Measurements from ENCODE around the gene NINL.

NINL gene

GRCh38 chr20:25493748-25494505 is 91.4 kb downstream of the NINL start:
- Histone ChIP-seq H3K4me3 (ENCODE audit: low read depth, low read length, poor library complexity, severe bottlenecking) (no peak overlapping the region), H3K4me2 (ENCODE audit: low read length) (no peak overlapping the region), H3K27me3 (ENCODE audit: insufficient read depth, low read length) (no peaks in the 10 kb centered on the region), H2AFZ (ENCODE audit: low read length) (no peak overlapping the region), H3K9ac (ENCODE audit: low read length) (no peak overlapping the region), H3K27ac (ENCODE audit: low read depth, low read length, poor library complexity, severe bottlenecking) (no peak overlapping the region), H3F3A (ENCODE audit: insufficient read depth, low read length) (no peaks in the 10 kb centered on the region), H4K20me1 (ENCODE audit: insufficient read depth, low read length) (no peaks in the 10 kb centered on the region), H3K36me3 (ENCODE audit: insufficient read depth, low read length) (no peaks in the 10 kb centered on the region), H3K9me2 (ENCODE audit: low read depth, low read length) (no peaks in the 10 kb centered on the region), H3K9me3 (ENCODE audit: low read length) (no peaks in the 10 kb centered on the region), H3K4me1 (ENCODE audit: insufficient read depth, low read length, severe bottlenecking) (no peaks in the 10 kb centered on the region), H3K79me2 (ENCODE audit: insufficient read depth, low read length) (no peaks in the 10 kb centered on the region)
- TF ChIP-seq CTCF (IDR thresholded peaks at IDR 0.05; ENCODE audit: low read length) (no peak), EZH2 (IDR thresholded peaks at IDR 0.05; ENCODE audit: borderline replicate concordance, low read length) (no peak)

GRCh38 chr20:25493137-25493536 is 92.2 kb downstream of the NINL start:
- no peak overlapping the region for H3K9ac ChIP-seq (ENCODE audit: low read length)
- H3K27ac ChIP-seq (ENCODE audit: low read depth, low read length, poor library complexity, severe bottlenecking) = no peak overlapping the region
- H3K4me3 ChIP-seq (ENCODE audit: low read depth, low read length, poor library complexity, severe bottlenecking) = no peak overlapping the region
- H3K9me3 ChIP-seq (ENCODE audit: low read length) = no peaks in the 10 kb centered on the region
- H3K4me1 ChIP-seq (ENCODE audit: insufficient read depth, low read length, severe bottlenecking) = no peaks in the 10 kb centered on the region
- H3F3A ChIP-seq (ENCODE audit: insufficient read depth, low read length) = no peaks in the 10 kb centered on the region
- H3K9me2 ChIP-seq (ENCODE audit: low read depth, low read length) = no peaks in the 10 kb centered on the region
- H4K20me1 ChIP-seq (ENCODE audit: insufficient read depth, low read length) = no peaks in the 10 kb centered on the region
- no peaks in the 10 kb centered on the region for H3K36me3 ChIP-seq (ENCODE audit: insufficient read depth, low read length)
- no peak for TF ChIP-seq EZH2 (IDR thresholded peaks at IDR 0.05; ENCODE audit: borderline replicate concordance, low read length)
- TF ChIP-seq CTCF (IDR thresholded peaks at IDR 0.05; ENCODE audit: low read length) = no peak
- no peak overlapping the region for H3K4me2 ChIP-seq (ENCODE audit: low read length)
- no peak overlapping the region for H2AFZ ChIP-seq (ENCODE audit: low read length)
- no peaks in the 10 kb centered on the region for H3K79me2 ChIP-seq (ENCODE audit: insufficient read depth, low read length)
- H3K27me3 ChIP-seq (ENCODE audit: insufficient read depth, low read length) = no peaks in the 10 kb centered on the region

GRCh38 chr20:25491446-25492038 is 93.8 kb downstream of the NINL start:
- H3K27me3 ChIP-seq (ENCODE audit: insufficient read depth, low read length) = no peaks in the 10 kb centered on the region

More at GRCh38 chr20:25491446-25492038, 93.8 kb downstream of the NINL start:
- Histone ChIP-seq H3K27ac (ENCODE audit: low read depth, low read length, poor library complexity, severe bottlenecking) (no peak overlapping the region), H2AFZ (ENCODE audit: low read length) (no peak overlapping the region), H3K4me3 (ENCODE audit: low read depth, low read length, poor library complexity, severe bottlenecking) (no peak overlapping the region), H3F3A (ENCODE audit: insufficient read depth, low read length) (no peaks in the 10 kb centered on the region), H3K79me2 (ENCODE audit: insufficient read depth, low read length) (no peaks in the 10 kb centered on the region), H3K9me3 (ENCODE audit: low read length) (no peaks in the 10 kb centered on the region), H3K9me2 (ENCODE audit: low read depth, low read length) (no peaks in the 10 kb centered on the region), H3K36me3 (ENCODE audit: insufficient read depth, low read length) (no peaks in the 10 kb centered on the region), H4K20me1 (ENCODE audit: insufficient read depth, low read length) (no peaks in the 10 kb centered on the region), H3K4me2 (ENCODE audit: low read length) (no peak overlapping the region), H3K9ac (ENCODE audit: low read length) (no peak overlapping the region), H3K4me1 (ENCODE audit: insufficient read depth, low read length, severe bottlenecking) (no peaks in the 10 kb centered on the region)
- no peak for TF ChIP-seq EZH2 (IDR thresholded peaks at IDR 0.05; ENCODE audit: borderline replicate concordance, low read length)
- TF ChIP-seq CTCF (IDR thresholded peaks at IDR 0.05; ENCODE audit: low read length) = no peak

All from OCI-LY1 (cell line).